ENCODE data around the gene AURKA. TPM values are rescaled to one million over a fixed set of nuclear protein-coding genes. Genes with fewer than 3 reads are reported as not detected.

The AURKA gene
- total and polyA plus RNA-seq, 7 donors = 1.2 to 25.1 (median 3.0) TPM

DNA sequence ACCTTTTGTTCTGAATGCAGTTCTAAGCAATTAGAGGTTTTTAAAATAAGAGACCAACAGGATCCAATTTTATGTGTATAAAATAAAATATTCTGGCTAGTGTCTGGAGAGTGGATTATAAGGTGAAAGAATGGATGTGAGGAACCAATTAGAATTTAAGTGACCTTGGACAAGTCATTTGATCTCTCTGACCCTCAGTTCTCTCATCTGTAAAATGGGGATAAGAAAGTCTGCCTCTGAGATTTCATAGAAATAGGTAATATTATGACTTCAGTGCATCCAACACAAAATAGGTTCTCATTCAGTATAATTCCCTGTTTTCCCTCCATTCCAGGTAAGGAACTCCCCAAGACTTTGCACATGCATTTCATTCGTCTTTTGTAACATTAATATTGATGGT lies 38.9 kb upstream of the AURKA start:
- Histone ChIP-seq H3K36me3 (no peaks in the 10 kb centered on the region), H3K4me1 (peaks cover 0 to 19% (median 0%) of the 10 kb centered on the region in 4 donors), H3K27ac (no peak overlapping the region), H3K27me3 (no peaks in the 10 kb centered on the region), H3K9me3 (no peaks in the 10 kb centered on the region), H3K4me3 (no peak overlapping the region)
- no peak for DNase-seq
- WGBS, 2 donors = 85 to 87% methylated on average over 1 of the region's 1 CpG
- no peak for TF ChIP-seq EP300 (IDR thresholded peaks at IDR 0.05)
- TF ChIP-seq POLR2AphosphoS5 (IDR thresholded peaks at IDR 0.05) = no peak
- TF ChIP-seq, protein P1, sequence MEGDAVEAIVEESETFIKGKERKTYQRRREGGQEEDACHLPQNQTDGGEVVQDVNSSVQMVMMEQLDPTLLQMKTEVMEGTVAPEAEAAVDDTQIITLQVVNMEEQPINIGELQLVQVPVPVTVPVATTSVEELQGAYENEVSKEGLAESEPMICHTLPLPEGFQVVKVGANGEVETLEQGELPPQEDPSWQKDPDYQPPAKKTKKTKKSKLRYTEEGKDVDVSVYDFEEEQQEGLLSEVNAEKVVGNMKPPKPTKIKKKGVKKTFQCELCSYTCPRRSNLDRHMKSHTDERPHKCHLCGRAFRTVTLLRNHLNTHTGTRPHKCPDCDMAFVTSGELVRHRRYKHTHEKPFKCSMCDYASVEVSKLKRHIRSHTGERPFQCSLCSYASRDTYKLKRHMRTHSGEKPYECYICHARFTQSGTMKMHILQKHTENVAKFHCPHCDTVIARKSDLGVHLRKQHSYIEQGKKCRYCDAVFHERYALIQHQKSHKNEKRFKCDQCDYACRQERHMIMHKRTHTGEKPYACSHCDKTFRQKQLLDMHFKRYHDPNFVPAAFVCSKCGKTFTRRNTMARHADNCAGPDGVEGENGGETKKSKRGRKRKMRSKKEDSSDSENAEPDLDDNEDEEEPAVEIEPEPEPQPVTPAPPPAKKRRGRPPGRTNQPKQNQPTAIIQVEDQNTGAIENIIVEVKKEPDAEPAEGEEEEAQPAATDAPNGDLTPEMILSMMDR (IDR thresholded peaks at IDR 0.05) = no peak
- TF ChIP-seq POLR2A (IDR thresholded peaks at IDR 0.05) = no peak
- intact Hi-C loops (cut with DNase I) = no loop called here

DNA sequence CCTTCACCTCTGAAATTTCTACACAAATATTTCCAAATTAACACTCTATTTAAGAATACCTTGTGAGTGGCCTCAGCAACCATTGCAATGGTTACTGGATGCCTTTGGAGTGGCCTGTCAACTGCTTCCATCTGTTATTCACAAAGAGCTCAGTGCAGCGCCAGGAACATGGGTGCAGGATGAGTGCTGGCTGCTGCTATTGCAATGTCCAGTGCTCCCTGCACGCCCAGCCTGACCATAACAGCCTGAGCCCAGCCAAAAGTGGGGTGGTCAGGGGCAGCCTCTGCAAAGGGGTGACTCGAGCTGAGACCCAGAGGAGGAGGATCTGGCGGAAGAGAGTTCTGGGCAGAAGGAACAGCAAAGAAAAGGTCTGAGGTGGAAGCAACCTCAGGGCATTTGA lies 38.4 kb upstream of the AURKA start:
- TF ChIP-seq POLR2AphosphoS5 (IDR thresholded peaks at IDR 0.05) (no peak), EP300 (IDR thresholded peaks at IDR 0.05) (no peak)
- Histone ChIP-seq H3K9me3 (no peaks in the 10 kb centered on the region), H3K27ac (peak overlapping the region in 1 of 4 donors; percentile 43), H3K4me3 (no peak overlapping the region), H3K27me3 (no peaks in the 10 kb centered on the region), H3K36me3 (no peaks in the 10 kb centered on the region), H3K4me1 (peaks cover 0 to 19% (median 0%) of the 10 kb centered on the region in 4 donors)
- 57 to 74% methylated on average over 4 of the region's 4 CpGs for WGBS, 2 donors
- intact Hi-C loops (cut with DNase I) = no loop called here
- DNase-seq = no peak

DNA sequence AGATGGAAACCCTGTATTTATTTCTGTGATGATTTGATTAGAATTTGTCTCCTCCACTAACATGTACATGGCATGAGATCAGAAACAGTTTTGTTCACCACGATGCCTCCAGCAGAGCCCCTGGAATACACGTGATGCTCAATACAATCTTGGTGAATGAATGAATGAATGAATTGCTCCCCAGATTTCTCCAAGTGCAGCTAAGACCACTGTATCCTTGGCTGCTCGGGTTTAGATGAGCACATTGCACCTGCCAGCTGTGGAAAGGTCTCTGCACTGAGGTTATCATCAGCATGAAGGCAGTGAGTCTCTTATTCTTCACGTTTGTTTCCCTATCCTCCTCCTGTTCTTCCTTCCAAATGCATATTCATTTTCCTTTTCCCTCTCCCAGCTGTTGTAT lies 37.9 kb upstream of the AURKA start:
- Histone ChIP-seq H3K4me1 (peaks cover 0 to 19% (median 0%) of the 10 kb centered on the region in 4 donors), H3K9me3 (no peaks in the 10 kb centered on the region), H3K4me3 (no peak overlapping the region), H3K27me3 (no peaks in the 10 kb centered on the region), H3K36me3 (no peaks in the 10 kb centered on the region), H3K27ac (peak overlapping the region in 1 of 4 donors; percentile 43)
- TF ChIP-seq EP300 (IDR thresholded peaks at IDR 0.05) = no peak
- TF ChIP-seq POLR2AphosphoS5 (IDR thresholded peaks at IDR 0.05) = no peak
- TF ChIP-seq, protein P1 (IDR thresholded peaks at IDR 0.05) = no peak
- no peak for TF ChIP-seq POLR2A (IDR thresholded peaks at IDR 0.05)
- no peak for DNase-seq
- intact Hi-C loops (cut with DNase I) = no loop called here
- WGBS, 2 donors = 47 to 49% methylated on average over 4 of the region's 4 CpGs

DNA sequence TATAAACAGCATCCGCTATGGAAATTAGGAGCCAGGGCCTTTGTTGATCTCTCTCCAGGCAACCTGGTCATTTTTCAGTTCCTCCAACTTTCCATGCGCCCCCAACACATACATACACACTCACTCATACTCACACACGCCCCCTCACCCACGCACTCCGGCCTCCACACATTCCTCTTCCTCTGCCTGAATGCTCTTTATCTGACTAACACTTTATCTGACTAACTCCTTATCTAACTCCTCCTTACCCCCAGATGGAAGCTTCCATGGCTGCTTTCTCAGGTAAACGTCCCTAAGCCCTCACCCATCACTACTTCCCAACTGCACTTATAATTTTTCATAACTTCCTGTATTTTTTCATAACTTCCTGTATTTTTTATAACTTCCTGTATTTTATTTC lies 37.5 kb upstream of the AURKA start:
- 63 to 73% methylated on average over 6 of the region's 6 CpGs for WGBS, 2 donors
- intact Hi-C loops (cut with DNase I) = no loop called here

DNA sequence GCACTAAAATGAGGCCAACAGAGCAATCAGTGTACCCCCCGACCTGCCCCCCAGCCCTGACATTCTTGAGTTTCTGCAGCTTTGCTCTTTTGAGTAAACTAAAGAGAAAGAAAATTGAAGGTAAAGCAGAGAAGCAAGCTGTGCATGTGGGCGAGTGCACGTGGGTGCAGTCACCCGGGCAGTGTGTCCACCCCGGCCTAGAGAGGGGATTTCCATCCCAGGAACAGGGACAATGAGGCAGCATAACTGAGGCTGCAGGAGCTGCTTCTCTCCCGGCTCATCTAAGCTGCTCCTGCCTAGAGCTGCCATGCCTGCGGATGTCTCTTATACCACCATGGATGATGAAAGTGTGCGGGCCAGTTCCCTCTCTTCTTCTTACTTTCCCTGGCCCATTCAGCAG lies 36.9 kb upstream of the AURKA start:
- 77 to 79% methylated on average over 8 of the region's 8 CpGs for WGBS, 2 donors
- Histone ChIP-seq H3K9me3 (no peaks in the 10 kb centered on the region), H3K27ac (peak overlapping the region in 1 of 4 donors; percentile 43), H3K4me1 (peaks cover 0 to 15% (median 0%) of the 10 kb centered on the region in 4 donors), H3K4me3 (no peak overlapping the region), H3K36me3 (no peaks in the 10 kb centered on the region), H3K27me3 (no peaks in the 10 kb centered on the region)
- DNase-seq = no peak
- TF ChIP-seq POLR2AphosphoS5 (IDR thresholded peaks at IDR 0.05) = no peak
- no peak for TF ChIP-seq POLR2A (IDR thresholded peaks at IDR 0.05)
- TF ChIP-seq EP300 (IDR thresholded peaks at IDR 0.05) = no peak
- TF ChIP-seq, protein P1 (IDR thresholded peaks at IDR 0.05) = no peak
- intact Hi-C loops (cut with DNase I) = no loop called here

More for the DNA sequence above, 37.5 kb upstream of the AURKA start:
- no peak for TF ChIP-seq POLR2AphosphoS5 (IDR thresholded peaks at IDR 0.05)
- TF ChIP-seq EP300 (IDR thresholded peaks at IDR 0.05) = no peak
- TF ChIP-seq, protein P1 (IDR thresholded peaks at IDR 0.05) = no peak
- TF ChIP-seq POLR2A (IDR thresholded peaks at IDR 0.05) = no peak
- Histone ChIP-seq H3K9me3 (no peaks in the 10 kb centered on the region), H3K4me3 (no peak overlapping the region), H3K36me3 (no peaks in the 10 kb centered on the region), H3K27me3 (no peaks in the 10 kb centered on the region), H3K27ac (peak overlapping the region in 1 of 4 donors; percentile 43), H3K4me1 (peaks cover 0 to 19% (median 0%) of the 10 kb centered on the region in 4 donors)
- no peak for DNase-seq
